Vagina (tissue), 2 donors: ENCODE data around the gene ARHGAP6. TPM values are rescaled to one million over a fixed set of nuclear protein-coding genes. Genes with fewer than 3 reads are reported as not detected.

Source experiments
- DNase-seq, 2 donors: peaks; one replicate each; pipeline ENCODE4 v3.0.0-alpha.2; 2017; ENCODE audit errors: extremely low spot score in 2 of 2
- H3K27ac ChIP-seq: fragments of 200-600 bp; sonication (generic); one replicate; pipeline ENCODE4 v1.5.1; 2019
- H3K27me3 ChIP-seq: fragments of 200-600 bp; sonication (generic); one replicate; pipeline ENCODE4 v1.5.1; 2019
- H3K36me3 ChIP-seq, 2 donors: fragments of 200-600 bp; sonication (generic); one replicate each; pipeline ENCODE4 v1.5.1; 2017 to 2019
- H3K4me1 ChIP-seq: fragments of 200-600 bp; sonication (generic); one replicate; pipeline ENCODE4 v1.5.1; 2019
- H3K4me3 ChIP-seq, 2 donors: fragments of 200-600 bp; sonication (generic); 1 replicate in 1 of 2; 2 replicates in 1 of 2; pipeline ENCODE4 v1.5.1; 2016 to 2019
- H3K9me3 ChIP-seq: fragments of 200-600 bp; sonication (generic); one replicate; pipeline ENCODE4 v1.5.1; 2019
- POLR2A ChIP-seq, 2 donors: fragments of 450-650 bp; IDR thresholded peaks; one replicate each; pipeline ENCODE4 v1.6.1; 2017; ENCODE audit warnings: antibody characterized with exemption in 2 of 2, mild to moderate bottlenecking in 2 of 2, moderate library complexity in 2 of 2
- POLR2AphosphoS5 ChIP-seq, 2 donors: sonication (generic); formaldehyde crosslinking; IDR thresholded peaks; one replicate each; pipeline ENCODE4 v1.9.0; 2017; ENCODE audit warnings: antibody characterized with exemption in 2 of 2, mild to moderate bottlenecking in 2 of 2, low read depth in 1 of 2; ENCODE audit not compliant: insufficient read depth in 1 of 2
- intact Hi-C: fragments of 100-400 bp; cut with DNase I; formaldehyde crosslinking; loops from one replicate; pipeline ENCODE4 v1.15.1; 2023
- total RNA-seq: library from RNA; depleted of rRNA; stranded (reverse); fragments of >200 nt; gene quantifications from one replicate; pipeline ENCODE4 v1.2.3, GENCODE V29; 2016
- TF ChIP-seq, protein P1 (sequence below), 3 experiments: fragments of 450-650 bp in 2 of 3; fragments of 200-600 bp in 1 of 3; sonication (generic) in 1 of 3; IDR thresholded peaks; one replicate each; pipeline ENCODE4 v1.5.1; 2017 to 2019; ENCODE audit warnings: antibody characterized with exemption in 3 of 3, mild to moderate bottlenecking in 2 of 3, moderate library complexity in 2 of 3

The ARHGAP6 gene
- total RNA-seq, 1 donor from 2014 or later: 15.7 TPM

- DNase-seq: no peak
- intact Hi-C loops: no loop called here
- no peaks in the 10 kb centered on the region for H3K27me3 ChIP-seq
- no peak overlapping the region for H3K4me3 ChIP-seq
- no peak overlapping the region for H3K27ac ChIP-seq
- H3K4me1 ChIP-seq: no peaks in the 10 kb centered on the region
- no peak for TF ChIP-seq POLR2AphosphoS5 (IDR thresholded peaks at IDR 0.05; ENCODE audit: insufficient read depth in 1 of 2, low read depth in 1 of 2)
- TF ChIP-seq, protein P1, sequence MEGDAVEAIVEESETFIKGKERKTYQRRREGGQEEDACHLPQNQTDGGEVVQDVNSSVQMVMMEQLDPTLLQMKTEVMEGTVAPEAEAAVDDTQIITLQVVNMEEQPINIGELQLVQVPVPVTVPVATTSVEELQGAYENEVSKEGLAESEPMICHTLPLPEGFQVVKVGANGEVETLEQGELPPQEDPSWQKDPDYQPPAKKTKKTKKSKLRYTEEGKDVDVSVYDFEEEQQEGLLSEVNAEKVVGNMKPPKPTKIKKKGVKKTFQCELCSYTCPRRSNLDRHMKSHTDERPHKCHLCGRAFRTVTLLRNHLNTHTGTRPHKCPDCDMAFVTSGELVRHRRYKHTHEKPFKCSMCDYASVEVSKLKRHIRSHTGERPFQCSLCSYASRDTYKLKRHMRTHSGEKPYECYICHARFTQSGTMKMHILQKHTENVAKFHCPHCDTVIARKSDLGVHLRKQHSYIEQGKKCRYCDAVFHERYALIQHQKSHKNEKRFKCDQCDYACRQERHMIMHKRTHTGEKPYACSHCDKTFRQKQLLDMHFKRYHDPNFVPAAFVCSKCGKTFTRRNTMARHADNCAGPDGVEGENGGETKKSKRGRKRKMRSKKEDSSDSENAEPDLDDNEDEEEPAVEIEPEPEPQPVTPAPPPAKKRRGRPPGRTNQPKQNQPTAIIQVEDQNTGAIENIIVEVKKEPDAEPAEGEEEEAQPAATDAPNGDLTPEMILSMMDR (IDR thresholded peaks at IDR 0.05): no peak
- no peak for TF ChIP-seq POLR2A (IDR thresholded peaks at IDR 0.05)
- H3K9me3 ChIP-seq: no peaks in the 10 kb centered on the region
- H3K36me3 ChIP-seq: no peaks in the 10 kb centered on the region
Observed at GRCh38 chrX:11398139-11398538, 267.6 kb downstream of the ARHGAP6 start.

GRCh38 chrX:11397680-11398079 lies 268.0 kb downstream of the ARHGAP6 start:
- H3K4me3 ChIP-seq: no peak overlapping the region

DNA sequence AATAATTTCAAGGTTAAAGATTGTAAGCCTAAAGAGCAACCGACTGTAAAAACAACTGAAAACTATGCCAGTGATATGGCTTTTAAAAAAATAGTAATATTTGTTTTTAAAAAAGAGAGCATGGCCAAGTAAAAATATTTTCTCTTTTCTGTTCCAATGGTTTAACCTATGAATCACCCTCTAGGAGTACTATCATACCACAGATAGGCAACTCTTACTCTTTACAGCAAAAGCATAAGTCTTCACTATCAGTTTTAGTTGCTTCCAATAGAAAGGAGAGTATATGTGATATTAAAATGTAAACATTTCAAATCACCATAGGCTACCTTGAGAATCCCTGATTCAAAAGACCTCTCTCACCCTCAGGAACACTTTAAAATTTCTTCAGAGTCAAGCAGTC lies 269.9 kb downstream of the ARHGAP6 start:
- intact Hi-C loops: no loop called here
- H3K36me3 ChIP-seq: no peaks in the 10 kb centered on the region
- H3K4me1 ChIP-seq: no peaks in the 10 kb centered on the region
- no peaks in the 10 kb centered on the region for H3K27me3 ChIP-seq
- no peak overlapping the region for H3K27ac ChIP-seq
- H3K4me3 ChIP-seq: no peak overlapping the region
- no peak for DNase-seq
- TF ChIP-seq, protein P1 (IDR thresholded peaks at IDR 0.05): no peak
- no peak for TF ChIP-seq POLR2AphosphoS5 (IDR thresholded peaks at IDR 0.05; ENCODE audit: insufficient read depth in 1 of 2, low read depth in 1 of 2)
- no peak for TF ChIP-seq POLR2A (IDR thresholded peaks at IDR 0.05)
- H3K9me3 ChIP-seq: no peaks in the 10 kb centered on the region

More at GRCh38 chrX:11397680-11398079, 268.0 kb downstream of the ARHGAP6 start:
- H3K36me3 ChIP-seq: no peaks in the 10 kb centered on the region
- DNase-seq: no peak
- intact Hi-C loops: no loop called here
- H3K27ac ChIP-seq: no peak overlapping the region
- TF ChIP-seq, protein P1 (IDR thresholded peaks at IDR 0.05): no peak
- no peaks in the 10 kb centered on the region for H3K27me3 ChIP-seq
- H3K9me3 ChIP-seq: no peaks in the 10 kb centered on the region
- H3K4me1 ChIP-seq: no peaks in the 10 kb centered on the region

GRCh38 chrX:11393949-11394654 lies 271.6 kb downstream of the ARHGAP6 start:
- no peaks in the 10 kb centered on the region for H3K9me3 ChIP-seq
- H3K27ac ChIP-seq: no peak overlapping the region
- intact Hi-C loops: no loop called here
- TF ChIP-seq POLR2AphosphoS5 (IDR thresholded peaks at IDR 0.05; ENCODE audit: insufficient read depth in 1 of 2, low read depth in 1 of 2) (no peak), POLR2A (IDR thresholded peaks at IDR 0.05) (no peak)
- TF ChIP-seq, protein P1 (IDR thresholded peaks at IDR 0.05): no peak
- no peaks in the 10 kb centered on the region for H3K27me3 ChIP-seq
- no peaks in the 10 kb centered on the region for H3K4me1 ChIP-seq
- no peak overlapping the region for H3K4me3 ChIP-seq
- no peak for DNase-seq
- no peaks in the 10 kb centered on the region for H3K36me3 ChIP-seq

DNA sequence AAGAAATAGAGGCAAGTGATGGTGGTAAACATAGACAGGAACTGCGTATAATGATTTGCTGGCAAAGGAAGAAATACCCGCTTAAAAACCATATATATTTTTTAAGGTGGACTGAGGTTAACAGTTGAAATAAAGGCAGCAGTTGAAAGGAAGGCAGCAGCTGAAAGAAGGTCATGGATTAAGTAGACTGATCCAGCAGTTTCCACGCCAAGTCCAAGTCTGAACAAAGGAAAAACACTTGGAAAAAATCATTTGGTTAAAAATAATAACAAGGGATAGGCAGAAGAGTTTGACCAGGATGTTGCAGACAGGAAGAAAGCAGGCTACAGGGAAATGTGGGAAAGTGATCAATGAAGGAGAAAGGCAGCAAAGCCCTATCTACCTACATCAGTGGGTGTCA lies 278.9 kb downstream of the ARHGAP6 start:
- H3K27ac ChIP-seq: no peak overlapping the region
- no peak overlapping the region for H3K4me3 ChIP-seq
- H3K9me3 ChIP-seq: no peaks in the 10 kb centered on the region
- intact Hi-C loops: no loop called here
- no peaks in the 10 kb centered on the region for H3K27me3 ChIP-seq
- no peaks in the 10 kb centered on the region for H3K36me3 ChIP-seq
- DNase-seq: no peak
- TF ChIP-seq POLR2AphosphoS5 (IDR thresholded peaks at IDR 0.05; ENCODE audit: insufficient read depth in 1 of 2, low read depth in 1 of 2): no peak
- TF ChIP-seq, protein P1 (IDR thresholded peaks at IDR 0.05): no peak
- no peak for TF ChIP-seq POLR2A (IDR thresholded peaks at IDR 0.05)
- no peaks in the 10 kb centered on the region for H3K4me1 ChIP-seq
